PC-9 (cell line): ENCODE data around the gene TVP23A.

Experiments
- EZH2 ChIP-seq: fragments of 200-600 bp; sonication (generic); IDR thresholded peaks from 2 replicates; pipeline ENCODE4 v1.8.0; 2017; ENCODE audit warnings: antibody characterized with exemption, low read depth
- TF ChIP-seq, protein P1 (sequence below): fragments of 200-600 bp; sonication (generic); conservative IDR thresholded peaks from 2 replicates; pipeline ENCODE4 v1.6.1; 2017; ENCODE audit warnings: mixed run types, antibody characterized with exemption, mild to moderate bottlenecking, moderate library complexity

DNA sequence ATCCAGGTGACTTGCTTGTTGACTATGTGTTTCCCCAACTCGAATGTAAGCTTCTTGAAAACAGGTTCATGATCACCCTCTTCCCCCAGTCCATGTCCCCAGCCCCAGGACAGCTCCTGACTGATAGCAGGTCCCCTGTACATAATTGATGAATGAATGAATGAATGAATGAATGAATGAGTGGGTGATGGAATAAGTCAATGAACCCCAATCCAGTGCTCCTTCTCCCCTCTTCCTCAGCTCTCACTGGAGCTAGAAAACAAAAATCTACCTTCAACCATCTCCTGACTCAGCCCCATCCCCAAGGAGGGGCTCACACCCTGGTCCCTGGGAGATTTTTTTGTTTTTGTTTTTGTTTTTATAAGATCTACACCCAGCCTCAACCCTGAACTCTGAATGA, 16.2 kb upstream of the TVP23A start:
- TF ChIP-seq, protein P1, sequence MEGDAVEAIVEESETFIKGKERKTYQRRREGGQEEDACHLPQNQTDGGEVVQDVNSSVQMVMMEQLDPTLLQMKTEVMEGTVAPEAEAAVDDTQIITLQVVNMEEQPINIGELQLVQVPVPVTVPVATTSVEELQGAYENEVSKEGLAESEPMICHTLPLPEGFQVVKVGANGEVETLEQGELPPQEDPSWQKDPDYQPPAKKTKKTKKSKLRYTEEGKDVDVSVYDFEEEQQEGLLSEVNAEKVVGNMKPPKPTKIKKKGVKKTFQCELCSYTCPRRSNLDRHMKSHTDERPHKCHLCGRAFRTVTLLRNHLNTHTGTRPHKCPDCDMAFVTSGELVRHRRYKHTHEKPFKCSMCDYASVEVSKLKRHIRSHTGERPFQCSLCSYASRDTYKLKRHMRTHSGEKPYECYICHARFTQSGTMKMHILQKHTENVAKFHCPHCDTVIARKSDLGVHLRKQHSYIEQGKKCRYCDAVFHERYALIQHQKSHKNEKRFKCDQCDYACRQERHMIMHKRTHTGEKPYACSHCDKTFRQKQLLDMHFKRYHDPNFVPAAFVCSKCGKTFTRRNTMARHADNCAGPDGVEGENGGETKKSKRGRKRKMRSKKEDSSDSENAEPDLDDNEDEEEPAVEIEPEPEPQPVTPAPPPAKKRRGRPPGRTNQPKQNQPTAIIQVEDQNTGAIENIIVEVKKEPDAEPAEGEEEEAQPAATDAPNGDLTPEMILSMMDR, result no peak
- TF ChIP-seq EZH2, result no peak
